RCC 7860 (cell line): Measurements from ENCODE around the gene TRIM64C.
"Not testable (repeated sequence)": the region's sequence is repeated elsewhere in the genome, so short reads cannot be mapped to it uniquely, and the experiment has no call there.

Experiments used
- DNase-seq: peaks from one replicate; pipeline ENCODE4 v3.0.0-alpha.2; 2015; ENCODE audit warnings: low spot score
- FAIRE-seq: peaks from 2 replicates; lab custom pipeline; 2012; peaks lifted over from hg19 to GRCh38; lab: Jason Lieb, UNC

TRIM64C gene, protein sequence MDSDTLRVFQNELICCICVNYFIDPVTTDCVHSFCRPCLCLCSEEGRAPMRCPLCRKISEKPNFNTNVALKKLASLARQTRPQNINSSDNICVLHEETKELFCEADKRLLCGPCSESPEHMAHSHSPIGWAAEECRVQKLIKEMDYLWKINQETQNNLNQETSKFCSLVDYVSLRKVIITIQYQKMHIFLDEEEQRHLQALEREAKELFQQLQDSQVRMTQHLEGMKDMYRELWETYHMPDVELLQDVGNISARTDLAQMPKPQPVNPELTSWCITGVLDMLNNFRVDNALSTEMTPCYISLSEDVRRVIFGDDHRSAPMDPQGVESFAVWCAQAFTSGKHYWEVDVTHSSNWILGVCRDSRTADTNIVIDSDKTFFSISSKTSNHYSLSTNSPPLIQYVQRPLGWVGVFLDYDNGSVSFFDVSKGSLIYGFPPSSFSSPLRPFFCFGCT

GRCh38 chr11:49059012-49059411 lies at the start of gene TRIM64C:
TRIM64C (minus strand) TSS chr11:49059112; CDS start chr11:49059112, 0 bp downstream.
- not testable (repeated sequence) for DNase-seq, FAIRE-seq

DNA sequence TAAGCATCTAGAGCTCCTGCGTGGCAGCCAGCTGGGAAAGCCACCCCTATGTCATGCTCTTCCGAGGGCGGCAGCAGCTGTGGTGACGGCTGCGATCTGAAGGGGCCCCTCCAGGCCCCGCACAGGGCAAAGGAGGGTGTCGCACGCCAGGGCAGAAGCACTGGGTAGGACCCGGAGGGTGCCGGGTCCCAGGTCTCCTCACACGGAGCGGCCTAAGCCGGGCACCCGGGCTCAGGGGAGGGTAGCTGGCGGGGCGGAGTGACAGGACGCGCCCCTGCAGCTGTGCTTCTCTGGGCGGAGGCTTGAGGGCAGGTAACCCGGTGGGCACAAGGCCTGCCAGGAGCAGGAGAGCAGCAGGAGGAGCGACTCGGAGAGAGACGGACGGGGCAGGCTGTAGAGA lies 43.4 kb upstream of the TRIM64C start:
- not testable (repeated sequence) for DNase-seq, FAIRE-seq

- FAIRE-seq, DNase-seq: not testable (repeated sequence)
Observed at GRCh38 chr11:49069897-49070296, 11.0 kb upstream of the TRIM64C start.

DNA sequence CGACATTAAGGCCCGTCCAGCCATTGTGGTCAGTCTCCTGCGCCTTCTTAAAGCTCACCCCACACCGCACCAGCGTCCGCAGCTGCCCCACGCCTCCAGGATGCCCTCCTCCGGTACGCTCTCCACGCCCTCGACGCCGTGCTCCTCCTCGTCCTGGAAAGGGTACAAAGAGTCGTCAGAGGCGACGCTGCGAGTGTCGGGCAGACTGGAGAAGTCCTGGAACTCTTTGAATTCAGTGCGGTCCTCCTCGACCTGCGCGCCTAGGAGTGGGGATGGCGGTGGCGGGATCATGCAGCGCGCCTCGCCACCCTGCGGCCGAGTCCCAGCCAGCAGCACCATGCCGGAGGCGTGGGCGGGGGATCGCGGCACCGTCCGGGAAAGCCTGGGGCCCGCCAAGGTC lies 9.1 kb downstream of the TRIM64C start:
- not testable (repeated sequence) for DNase-seq

DNA sequence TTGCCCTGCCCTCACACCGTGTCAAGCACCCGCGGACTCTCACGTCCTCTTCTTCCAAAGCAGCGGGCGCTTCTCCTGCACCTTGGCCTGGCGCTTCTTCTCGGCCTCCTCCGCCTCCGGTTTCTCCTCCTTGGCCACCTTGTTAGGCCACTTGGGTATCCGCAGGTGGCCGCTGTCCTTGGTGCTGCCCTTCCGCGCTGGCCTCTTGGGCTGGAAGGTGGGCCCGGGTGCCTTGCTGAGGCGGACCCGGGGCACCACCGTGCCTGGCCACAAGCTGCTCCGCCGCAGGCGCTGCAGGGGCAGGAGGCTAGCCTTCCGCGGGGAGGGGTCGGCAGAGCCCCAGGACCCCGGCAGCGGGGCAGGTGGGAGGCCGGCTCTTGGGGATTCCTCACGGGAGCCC lies 10.7 kb downstream of the TRIM64C start:
- not testable (repeated sequence) for FAIRE-seq, DNase-seq

More for the DNA sequence above, 9.1 kb downstream of the TRIM64C start:
- FAIRE-seq: not testable (repeated sequence)

DNA sequence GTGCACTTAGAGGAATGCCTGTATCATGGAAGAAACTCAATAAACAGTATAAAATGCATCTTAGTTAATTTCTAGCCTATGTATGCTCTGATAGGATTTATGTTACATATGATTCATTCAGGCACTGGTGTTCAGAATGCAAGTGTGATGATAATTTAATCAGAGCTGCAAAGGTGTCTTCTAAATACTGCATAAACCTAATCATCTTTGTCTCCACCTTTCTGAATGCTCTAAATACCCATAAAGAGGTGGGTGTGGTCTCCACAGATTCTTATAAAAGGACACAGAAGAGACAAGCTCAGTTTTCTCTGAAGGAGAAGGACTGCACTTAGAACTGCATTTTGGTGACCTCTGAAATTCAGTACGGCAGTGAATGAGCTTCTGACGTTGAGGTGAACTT lies 30.4 kb downstream of the TRIM64C start, which contains the start of gene TRIM49B:
Gene TRIM49B (plus strand): TSS at position 301 of the 400 bp plus-strand sequence. CDS start 2,777 bp downstream, outside the sequence.
- not testable (repeated sequence) for DNase-seq, FAIRE-seq
